HG02840 (cell line): ENCODE results near the gene FGL2.
"Not testable (repeated sequence)": the region's sequence is repeated elsewhere in the genome, so short reads cannot be mapped to it uniquely, and the experiment has no call there.

Experiments
- ATAC-seq: cut with Tn5 transposase; IDR thresholded peaks from one replicate; pipeline ENCODE4 v1.9.1; 2021; ENCODE audit warnings: mild to moderate bottlenecking, moderate library complexity, moderate number of reproducible peaks; ENCODE audit not compliant: unreplicated experiment, low FRiP score

The FGL2 gene

DNA sequence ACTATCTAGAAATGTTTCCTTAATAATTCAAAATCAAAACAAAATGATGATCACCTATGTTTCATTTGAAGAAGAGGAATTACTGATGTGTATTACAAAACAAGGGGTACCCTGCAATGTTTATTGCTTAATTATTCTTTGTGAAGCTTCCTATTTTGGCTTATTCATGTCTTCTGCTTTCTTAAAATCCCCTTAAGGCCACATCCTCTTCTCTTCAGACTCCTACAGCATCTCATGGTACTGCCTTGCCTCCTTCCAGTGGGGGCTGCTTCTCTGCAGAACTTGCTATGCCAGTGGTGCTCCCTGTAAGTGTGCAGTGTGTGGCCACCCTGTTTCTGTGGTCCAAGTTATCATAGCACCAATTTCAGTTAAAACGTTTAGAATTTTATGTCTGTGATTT is 42.2 kb downstream of the FGL2 start:
- ATAC-seq, result peak; percentile 55

DNA sequence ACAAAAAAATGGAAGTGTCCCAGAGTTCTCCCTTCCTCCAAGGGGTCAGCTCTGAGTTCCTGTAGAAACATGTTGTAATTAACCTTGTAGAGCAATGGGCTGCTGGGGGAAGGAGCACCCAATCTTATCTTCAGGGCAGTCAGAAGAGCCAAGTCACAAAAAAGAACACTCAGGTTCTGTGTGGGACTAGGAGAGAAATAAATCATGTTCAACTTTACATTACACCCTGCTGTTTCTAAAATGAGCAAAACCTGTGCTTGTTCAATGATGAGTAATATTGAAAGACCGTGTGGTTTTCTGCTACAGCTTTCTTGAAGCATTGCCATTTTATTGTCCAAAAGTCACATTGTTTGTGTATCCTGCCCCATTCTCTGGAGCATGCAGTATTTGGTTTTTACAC is 42.6 kb downstream of the FGL2 start:
- ATAC-seq, result peak; percentile 78

DNA sequence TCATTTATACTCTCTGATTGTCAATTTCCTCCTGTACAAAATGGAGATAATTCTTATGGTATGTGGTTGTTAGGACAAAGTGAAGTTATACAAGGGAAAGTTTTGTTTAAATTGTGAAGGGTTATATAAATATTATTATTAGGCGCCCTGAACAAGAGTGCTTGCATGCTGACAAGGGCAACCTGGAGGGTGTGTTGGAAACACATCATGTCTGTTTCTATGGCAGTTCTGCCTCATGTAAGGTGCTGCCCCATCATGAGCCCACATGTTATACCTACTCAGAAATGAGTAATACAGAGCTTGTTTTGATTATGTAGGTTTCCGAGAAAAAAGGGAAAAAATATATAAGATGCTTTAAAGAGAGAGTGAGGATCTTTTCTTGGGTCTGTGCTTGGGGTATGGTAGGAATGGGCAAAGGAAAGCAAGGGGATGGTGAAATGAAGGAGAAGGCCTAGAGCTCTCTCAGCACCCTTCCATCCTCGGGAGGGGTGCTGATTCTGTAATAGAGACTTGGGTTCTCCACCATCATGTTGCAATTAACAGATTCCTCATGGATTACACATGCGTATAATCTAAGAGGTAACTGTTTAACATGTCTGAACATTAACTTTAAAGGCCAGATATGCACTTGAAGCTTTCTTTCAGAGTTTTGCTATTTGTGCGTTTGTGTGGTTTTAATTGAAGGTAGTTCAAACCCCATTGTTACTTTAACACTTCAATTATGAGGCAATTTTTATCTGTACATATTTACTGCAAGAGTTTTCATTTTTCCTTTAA is 43.8 kb downstream of the FGL2 start:
- ATAC-seq, result not testable (repeated sequence)

DNA sequence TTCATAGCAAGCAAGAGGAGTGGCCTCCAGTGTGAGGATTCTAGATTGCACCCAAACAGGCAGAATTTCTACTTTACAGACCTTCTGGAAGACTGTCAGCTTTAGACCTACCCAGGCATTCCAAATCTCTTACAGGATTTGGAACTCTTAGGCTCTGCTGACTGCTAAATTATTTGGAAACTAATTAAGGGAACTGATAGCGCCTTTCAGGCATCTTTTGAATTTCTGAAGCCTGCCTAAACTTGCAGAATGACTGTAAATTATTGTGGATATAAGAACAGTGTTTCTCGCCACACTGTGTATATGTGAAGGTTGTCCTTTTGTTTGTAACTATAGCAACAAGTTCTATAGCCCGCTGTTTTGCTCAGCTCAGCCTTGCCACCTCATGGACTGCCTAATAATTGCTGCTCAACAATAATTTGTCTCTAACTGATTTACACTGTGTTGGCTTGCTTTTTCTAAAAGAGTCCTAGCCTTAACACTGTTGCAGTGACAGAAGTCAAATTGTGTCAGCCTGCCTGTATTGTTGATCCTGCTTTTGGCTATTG is 44.6 kb downstream of the FGL2 start:
- peak; percentile 41 for ATAC-seq

DNA sequence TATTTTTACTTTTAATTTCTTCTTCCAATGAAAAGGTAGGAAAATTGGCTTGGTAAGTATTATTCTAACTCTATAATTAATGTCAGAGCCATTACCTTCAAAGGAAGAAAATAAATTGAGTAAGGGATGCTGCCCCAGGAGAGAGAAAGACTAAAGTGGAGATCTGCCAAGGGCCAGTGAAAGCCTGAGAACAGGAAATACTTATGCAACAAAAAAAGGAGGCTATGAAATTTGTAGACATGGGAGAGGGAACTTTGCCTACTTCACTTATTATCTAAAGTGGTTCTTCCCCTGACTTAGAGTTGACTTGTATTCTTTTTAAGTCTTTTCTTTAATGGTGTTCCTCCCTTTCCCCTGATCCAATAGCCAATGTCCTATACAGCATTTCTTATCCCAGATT is 47.4 kb downstream of the FGL2 start:
- not testable (repeated sequence) for ATAC-seq
